ENCODE data around the gene PTPRH.

DNA sequence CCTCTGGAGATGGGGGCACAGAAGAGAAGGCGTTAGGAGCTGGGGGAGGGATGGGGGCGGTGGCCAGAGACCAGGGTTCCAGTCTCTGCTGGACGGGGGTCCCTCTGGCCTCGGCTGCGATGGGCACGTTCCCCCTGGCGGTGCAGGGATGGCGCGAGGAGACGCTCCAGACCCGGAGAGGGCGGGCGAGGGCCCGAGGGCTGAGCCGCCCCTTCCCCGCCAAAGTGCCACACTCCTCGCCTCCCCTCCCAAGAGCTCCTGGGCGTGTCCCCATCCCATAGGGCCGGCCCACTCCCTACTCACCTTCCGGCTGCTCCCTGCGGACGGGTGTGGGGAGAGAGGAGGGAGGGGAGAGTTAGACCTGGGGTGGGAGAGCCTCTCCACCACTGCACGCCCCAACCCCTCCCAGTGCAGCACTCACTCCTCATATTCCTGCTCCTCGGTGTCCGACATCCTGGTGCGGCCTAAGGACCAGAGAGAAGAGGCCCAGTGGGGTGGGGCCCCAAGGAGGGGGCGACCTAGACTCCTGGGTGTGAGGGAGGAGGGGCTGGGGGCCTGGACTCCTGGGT, 62.5 kb downstream of the PTPRH start:
- TF ChIP-seq, protein P1, sequence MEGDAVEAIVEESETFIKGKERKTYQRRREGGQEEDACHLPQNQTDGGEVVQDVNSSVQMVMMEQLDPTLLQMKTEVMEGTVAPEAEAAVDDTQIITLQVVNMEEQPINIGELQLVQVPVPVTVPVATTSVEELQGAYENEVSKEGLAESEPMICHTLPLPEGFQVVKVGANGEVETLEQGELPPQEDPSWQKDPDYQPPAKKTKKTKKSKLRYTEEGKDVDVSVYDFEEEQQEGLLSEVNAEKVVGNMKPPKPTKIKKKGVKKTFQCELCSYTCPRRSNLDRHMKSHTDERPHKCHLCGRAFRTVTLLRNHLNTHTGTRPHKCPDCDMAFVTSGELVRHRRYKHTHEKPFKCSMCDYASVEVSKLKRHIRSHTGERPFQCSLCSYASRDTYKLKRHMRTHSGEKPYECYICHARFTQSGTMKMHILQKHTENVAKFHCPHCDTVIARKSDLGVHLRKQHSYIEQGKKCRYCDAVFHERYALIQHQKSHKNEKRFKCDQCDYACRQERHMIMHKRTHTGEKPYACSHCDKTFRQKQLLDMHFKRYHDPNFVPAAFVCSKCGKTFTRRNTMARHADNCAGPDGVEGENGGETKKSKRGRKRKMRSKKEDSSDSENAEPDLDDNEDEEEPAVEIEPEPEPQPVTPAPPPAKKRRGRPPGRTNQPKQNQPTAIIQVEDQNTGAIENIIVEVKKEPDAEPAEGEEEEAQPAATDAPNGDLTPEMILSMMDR (conservative IDR thresholded peaks at IDR 0.05) = no peak
- no peak for TF ChIP-seq ZFX (IDR thresholded peaks at IDR 0.05)

Measured in C4-2B (cell line).